Measurements from ENCODE around the gene ADRA2C. TPM values are rescaled to one million over a fixed set of nuclear protein-coding genes. Genes with fewer than 3 reads are reported as not detected.

The ADRA2C gene
- total RNA-seq, 2 experiments from 2014 or later = not detected

GRCh38 chr4:3792813-3793212 is 26.6 kb downstream of the ADRA2C start:
- no peaks in the 10 kb centered on the region for H3K4me1 ChIP-seq (ENCODE audit: insufficient read depth, low read length)
- intact Hi-C loops (cut with DNase I, micrococcal nuclease) = no loop called here
- no peaks in the 10 kb centered on the region for H3K36me3 Mint-ChIP-seq (ENCODE audit: low read depth)
- ATAC-seq (ENCODE audit: poor library complexity) (no peak), DNase-seq (no peak)
- no peaks in the 10 kb centered on the region for H3K36me3 ChIP-seq (ENCODE audit: insufficient read depth, low read length)
- H3K4me3 Mint-ChIP-seq = no peak overlapping the region
- ChIA-PET CTCF (no interaction called here), POLR2A (no interaction called here)
- H3K9me3 ChIP-seq (ENCODE audit: control insufficient read depth in 1 of 2, insufficient read depth in 1 of 2, low read length in 2 of 2) = peaks cover 22 to 42% of the 10 kb centered on the region in 2 experiments
- TF ChIP-seq CTCF (IDR thresholded peaks at IDR 0.05) = no peak
- no peaks in the 10 kb centered on the region for H3K4me1 Mint-ChIP-seq (ENCODE audit: low read depth)
- H3K9me3 Mint-ChIP-seq = peaks cover 8% of the 10 kb centered on the region
- peaks cover 0 to 5% of the 10 kb centered on the region in 2 experiments for H3K27me3 ChIP-seq (ENCODE audit: control insufficient read depth in 1 of 2, insufficient read depth in 2 of 2, low read length in 2 of 2)
- H3K4me3 ChIP-seq (ENCODE audit: low read length) = no peak overlapping the region
- no peak overlapping the region for H3K27ac ChIP-seq (ENCODE audit: low read depth in 1 of 2, low read length in 2 of 2)
- H3K27ac Mint-ChIP-seq = no peak overlapping the region
- H3K27me3 Mint-ChIP-seq = peaks cover 37% of the 10 kb centered on the region

- H3K27me3 ChIP-seq (ENCODE audit: control insufficient read depth in 1 of 2, insufficient read depth in 2 of 2, low read length in 2 of 2) = peaks cover 0 to 2% of the 10 kb centered on the region in 2 experiments
- no peak overlapping the region for H3K27ac ChIP-seq (ENCODE audit: low read depth in 1 of 2, low read length in 2 of 2)
- H3K36me3 ChIP-seq (ENCODE audit: insufficient read depth, low read length) = no peaks in the 10 kb centered on the region
- no peak for TF ChIP-seq CTCF (IDR thresholded peaks at IDR 0.05)
- H3K4me1 Mint-ChIP-seq (ENCODE audit: low read depth) = no peaks in the 10 kb centered on the region
- peaks cover 36% of the 10 kb centered on the region for H3K27me3 Mint-ChIP-seq
- no peak overlapping the region for H3K27ac Mint-ChIP-seq
- DNase-seq = no peak
- peaks cover 22 to 47% of the 10 kb centered on the region in 2 experiments for H3K9me3 ChIP-seq (ENCODE audit: control insufficient read depth in 1 of 2, insufficient read depth in 1 of 2, low read length in 2 of 2)
- peaks cover 8% of the 10 kb centered on the region for H3K9me3 Mint-ChIP-seq
- ChIA-PET POLR2A (no interaction called here), CTCF (no interaction called here)
- no peak for ATAC-seq (ENCODE audit: poor library complexity)
- no peaks in the 10 kb centered on the region for H3K4me1 ChIP-seq (ENCODE audit: insufficient read depth, low read length)
- intact Hi-C loops (cut with DNase I, micrococcal nuclease) = no loop called here
- H3K4me3 Mint-ChIP-seq = no peak overlapping the region
- no peaks in the 10 kb centered on the region for H3K36me3 Mint-ChIP-seq (ENCODE audit: low read depth)
- no peak overlapping the region for H3K4me3 ChIP-seq (ENCODE audit: low read length)
Measured at GRCh38 chr4:3793545-3793944, 27.4 kb downstream of the ADRA2C start.

- Histone ChIP-seq H3K9me3 (ENCODE audit: control insufficient read depth in 1 of 2, insufficient read depth in 1 of 2, low read length in 2 of 2) (peaks cover 22 to 34% of the 10 kb centered on the region in 2 experiments), H3K4me1 (ENCODE audit: insufficient read depth, low read length) (no peaks in the 10 kb centered on the region), H3K27me3 (ENCODE audit: control insufficient read depth in 1 of 2, insufficient read depth in 2 of 2, low read length in 2 of 2) (peaks cover 2 to 6% of the 10 kb centered on the region in 2 experiments), H3K36me3 (ENCODE audit: insufficient read depth, low read length) (no peaks in the 10 kb centered on the region), H3K27ac (ENCODE audit: low read depth in 1 of 2, low read length in 2 of 2) (no peak overlapping the region), H3K4me3 (ENCODE audit: low read length) (no peak overlapping the region)
- Mint-ChIP-seq H3K4me1 (ENCODE audit: low read depth) (no peaks in the 10 kb centered on the region), H3K27me3 (peaks cover 13% of the 10 kb centered on the region), H3K4me3 (no peak overlapping the region), H3K36me3 (ENCODE audit: low read depth) (no peaks in the 10 kb centered on the region), H3K27ac (no peak overlapping the region), H3K9me3 (peaks cover 8% of the 10 kb centered on the region)
- ChIA-PET POLR2A (no interaction called here), CTCF (no interaction called here)
- intact Hi-C loops (cut with DNase I, micrococcal nuclease) = no loop called here
- TF ChIP-seq CTCF (IDR thresholded peaks at IDR 0.05) = no peak
- ATAC-seq (ENCODE audit: poor library complexity) (no peak), DNase-seq (no peak)
Measured at GRCh38 chr4:3796960-3797359, 30.8 kb downstream of the ADRA2C start.
